DMS153 treated with DMSO at 0.1 percent for 48 hours (cell line): ENCODE measurements around the gene RNASE11.

ENCODE experiments used
- DNase-seq: peaks from one replicate; lab custom pipeline; 2025; ENCODE audit not compliant: unreplicated experiment; lab: John Stamatoyannopoulos, UW

The RNASE11 gene

DNA sequence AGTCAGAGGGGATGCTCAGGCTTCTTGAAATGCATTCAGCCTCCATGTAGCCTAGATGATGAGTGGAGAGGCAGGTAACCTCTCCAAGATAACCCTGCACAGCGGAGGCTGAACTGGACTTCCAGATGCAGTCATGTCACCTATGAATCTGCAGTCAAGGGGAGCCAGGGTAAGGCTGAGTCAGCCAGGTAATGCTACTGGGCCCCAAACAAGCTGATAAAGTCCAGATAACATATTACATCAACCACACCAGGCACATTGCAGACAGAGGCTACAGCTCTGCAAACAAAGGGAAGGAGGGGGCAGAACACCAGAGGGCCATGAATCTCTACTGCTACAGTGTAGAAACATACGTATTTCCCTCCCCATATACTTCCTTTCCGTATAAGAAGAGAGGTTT lies 40.9 kb downstream of the RNASE11 start:
- DNase-seq = no peak

- DNase-seq = no peak
Observed at GRCh38 chr14:20539906-20540305, 47.9 kb downstream of the RNASE11 start.
